Hepatocyte (in vitro differentiated cells): Measurements from ENCODE around the gene CEP95.

Source experiments
- EZH2 ChIP-seq: fragments of 200-600 bp; sonication (generic); IDR thresholded peaks from 2 replicates; pipeline ENCODE4 v1.6.1; 2016; ENCODE audit warnings: antibody characterized with exemption, mild to moderate bottlenecking, borderline replicate concordance
- EZH2phosphoT487 ChIP-seq: fragments of 200-600 bp; sonication (generic); IDR thresholded peaks from one replicate; pipeline ENCODE4 v1.6.1; 2018; ENCODE audit warnings: antibody characterized with exemption, mild to moderate bottlenecking, low read depth, moderate library complexity; ENCODE audit not compliant: unreplicated experiment, severe bottlenecking
- TF ChIP-seq, protein P1 (sequence below): fragments of 200-600 bp; sonication (generic); IDR thresholded peaks from 2 replicates; pipeline ENCODE4 v1.5.1; 2016; ENCODE audit warnings: antibody characterized with exemption, mild to moderate bottlenecking; ENCODE audit not compliant: poor library complexity

DNA sequence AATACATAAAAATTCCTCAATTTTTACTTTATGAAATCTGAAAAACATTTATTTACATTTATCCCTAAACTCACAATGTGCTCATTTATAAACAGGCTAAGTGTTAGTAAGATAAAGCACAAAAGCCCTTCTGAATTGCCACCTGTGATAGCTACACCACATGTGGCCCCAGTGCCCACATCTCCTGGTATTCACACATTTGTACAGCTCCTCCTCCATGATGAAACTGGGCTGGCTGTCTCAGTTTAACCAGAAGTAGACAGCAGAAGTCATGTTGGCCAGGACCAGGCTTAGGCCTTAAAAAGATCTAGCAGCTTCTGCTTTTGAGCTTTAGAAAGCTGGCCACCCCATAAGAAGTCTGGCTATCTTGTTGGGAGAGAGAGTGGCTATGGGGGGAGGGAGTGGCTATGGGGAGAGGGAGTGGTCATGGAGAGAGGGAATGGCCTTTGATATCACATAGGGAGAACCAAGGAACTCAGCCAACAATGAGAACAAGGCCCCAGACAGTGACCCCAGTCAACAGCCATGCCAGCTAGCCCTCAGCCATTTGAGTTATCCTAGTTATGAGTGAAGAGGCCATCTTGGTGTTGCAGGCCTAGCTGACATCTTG is 47.4 kb downstream of the CEP95 start:
- TF ChIP-seq, protein P1, sequence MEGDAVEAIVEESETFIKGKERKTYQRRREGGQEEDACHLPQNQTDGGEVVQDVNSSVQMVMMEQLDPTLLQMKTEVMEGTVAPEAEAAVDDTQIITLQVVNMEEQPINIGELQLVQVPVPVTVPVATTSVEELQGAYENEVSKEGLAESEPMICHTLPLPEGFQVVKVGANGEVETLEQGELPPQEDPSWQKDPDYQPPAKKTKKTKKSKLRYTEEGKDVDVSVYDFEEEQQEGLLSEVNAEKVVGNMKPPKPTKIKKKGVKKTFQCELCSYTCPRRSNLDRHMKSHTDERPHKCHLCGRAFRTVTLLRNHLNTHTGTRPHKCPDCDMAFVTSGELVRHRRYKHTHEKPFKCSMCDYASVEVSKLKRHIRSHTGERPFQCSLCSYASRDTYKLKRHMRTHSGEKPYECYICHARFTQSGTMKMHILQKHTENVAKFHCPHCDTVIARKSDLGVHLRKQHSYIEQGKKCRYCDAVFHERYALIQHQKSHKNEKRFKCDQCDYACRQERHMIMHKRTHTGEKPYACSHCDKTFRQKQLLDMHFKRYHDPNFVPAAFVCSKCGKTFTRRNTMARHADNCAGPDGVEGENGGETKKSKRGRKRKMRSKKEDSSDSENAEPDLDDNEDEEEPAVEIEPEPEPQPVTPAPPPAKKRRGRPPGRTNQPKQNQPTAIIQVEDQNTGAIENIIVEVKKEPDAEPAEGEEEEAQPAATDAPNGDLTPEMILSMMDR = no peak
- TF ChIP-seq EZH2 = no peak
- no peak for TF ChIP-seq EZH2phosphoT487
